Gastrocnemius medialis (tissue), 4 donors: ENCODE results near the gene SSBP3. TPM values are rescaled to one million over a fixed set of nuclear protein-coding genes. Genes with fewer than 3 reads are reported as not detected.
A peak's percentile ranks its signal among the peaks of the same experiment; 100 is the strongest.

Experiments used
- ATAC-seq, 2 donors: fragments of 150-250 bp; one replicate each; pipeline ENCODE4 v1.9.1; 2016
- DNase-seq, 2 donors: peaks; one replicate each; pipeline ENCODE4 v3.0.0-alpha.2; 2019
- H3K27ac ChIP-seq, 4 donors: fragments of 200-600 bp; sonication (generic); 1 replicate in 1 of 4; 2 replicates in 3 of 4; pipeline ENCODE4 v1.5.1; 2016 to 2018; ENCODE audit warnings: mild to moderate bottlenecking in 2 of 4, moderate library complexity in 1 of 4
- H3K27me3 ChIP-seq, 3 donors: fragments of 200-600 bp; sonication (generic) in 2 of 3; 1 replicate in 1 of 3; 2 replicates in 2 of 3; pipeline versions ENCODE4 v1.5.1 to v1.6.0; 2016 to 2019; ENCODE audit warnings: mild to moderate bottlenecking in 1 of 3, moderate library complexity in 1 of 3
- H3K36me3 ChIP-seq, 2 donors: fragments of 200-600 bp; sonication (generic) in 1 of 2; one replicate each; pipeline ENCODE4 v1.5.1; 2017 to 2018
- H3K4me1 ChIP-seq, 2 donors: fragments of 200-600 bp; sonication (generic) in 1 of 2; one replicate each; pipeline ENCODE4 v1.5.1; 2016 to 2017; ENCODE audit warnings: mild to moderate bottlenecking in 2 of 2
- H3K4me3 ChIP-seq, 4 donors: fragments of 200-600 bp; sonication (generic) in 3 of 4; 1 replicate in 1 of 4; 2 replicates in 3 of 4; pipeline ENCODE4 v1.5.1; 2016 to 2019; ENCODE audit warnings: mild to moderate bottlenecking in 2 of 4
- H3K9me3 ChIP-seq, 3 donors: fragments of 200-600 bp; sonication (generic) in 2 of 3; 1 replicate in 1 of 3; 2 replicates in 2 of 3; pipeline ENCODE4 v1.5.1; 2016 to 2019
- CTCF ChIP-seq, 5 experiments: fragments of 450-650 bp in 3 of 5; fragments of 200-600 bp in 2 of 5; sonication (generic) in 2 of 5; IDR thresholded peaks in 4 of 5; conservative IDR thresholded peaks in 1 of 5; 1 replicate in 4 of 5; 2 replicates in 1 of 5; pipeline ENCODE4 v1.5.1; 2016 to 2019; ENCODE audit warnings: antibody characterized with exemption in 5 of 5, mild to moderate bottlenecking in 3 of 5, moderate library complexity in 3 of 5
- POLR2A ChIP-seq, 2 donors: fragments of 450-650 bp; IDR thresholded peaks; one replicate each; pipeline ENCODE4 v1.6.1; 2017; ENCODE audit warnings: antibody characterized with exemption in 2 of 2, mild to moderate bottlenecking in 2 of 2, moderate library complexity in 2 of 2
- in situ Hi-C, 4 donors: fragments of 200-750 bp; cut with MboI; loops; one replicate each; pipeline versions ENCODE4 v1.15.0 to v1.8.0; 2017; ENCODE audit warnings: low sequenced_read_pairs in 4 of 4
- intact Hi-C: fragments of 100-400 bp; cut with DNase I; formaldehyde crosslinking; loops from one replicate; pipeline ENCODE4 v1.15.1; 2023; ENCODE audit warnings: low total_unique reads
- total RNA-seq, 4 donors: library from RNA; depleted of rRNA; stranded (reverse); fragments of >200 nt; gene quantifications; one replicate each; pipeline versions ENCODE4 v1.1.0 to v1.2.3, GENCODE V29; 2016

SSBP3 gene
- total RNA-seq, 4 donors from 2014 or later, result 3.6 to 21.0 (median 14.9) TPM

DNA sequence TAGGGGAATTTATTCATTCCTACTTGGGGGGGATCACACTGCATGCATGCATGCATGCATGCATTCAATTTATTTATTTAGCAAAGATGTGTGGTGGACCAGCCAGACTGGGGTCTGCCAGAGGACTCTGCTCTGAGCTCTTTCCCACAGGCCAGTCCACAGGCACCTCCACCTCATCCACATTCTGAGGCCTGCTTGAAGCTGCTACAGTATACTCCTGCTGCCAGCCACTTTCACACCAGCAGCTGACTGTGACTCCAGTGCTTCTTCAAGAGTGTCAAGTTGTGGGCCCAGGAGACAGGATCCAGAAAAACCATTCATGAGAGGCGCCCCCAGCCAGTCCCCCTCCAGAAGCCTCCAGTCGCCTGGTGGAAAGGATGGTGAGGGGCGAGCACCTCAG, 30.9 kb downstream of the SSBP3 start:
- Histone ChIP-seq H3K9me3 (no peaks in the 10 kb centered on the region), H3K4me3 (no peak overlapping the region), H3K27me3 (no peaks in the 10 kb centered on the region), H3K36me3 (no peaks in the 10 kb centered on the region), H3K27ac (peak overlapping the region; percentile 33 to 73 (median 56)), H3K4me1 (peaks cover 91 to 97% of the 10 kb centered on the region in 2 donors)
- TF ChIP-seq POLR2A (IDR thresholded peaks at IDR 0.05), result no peak
- TF ChIP-seq CTCF (IDR thresholded peaks at IDR 0.05 in 4 of 5, conservative IDR thresholded peaks at IDR 0.05 in 1 of 5), result no peak
- ATAC-seq, result no peak
- no peak for DNase-seq
- in situ Hi-C loops, result no loop called here
- intact Hi-C loops, result no loop called here

DNA sequence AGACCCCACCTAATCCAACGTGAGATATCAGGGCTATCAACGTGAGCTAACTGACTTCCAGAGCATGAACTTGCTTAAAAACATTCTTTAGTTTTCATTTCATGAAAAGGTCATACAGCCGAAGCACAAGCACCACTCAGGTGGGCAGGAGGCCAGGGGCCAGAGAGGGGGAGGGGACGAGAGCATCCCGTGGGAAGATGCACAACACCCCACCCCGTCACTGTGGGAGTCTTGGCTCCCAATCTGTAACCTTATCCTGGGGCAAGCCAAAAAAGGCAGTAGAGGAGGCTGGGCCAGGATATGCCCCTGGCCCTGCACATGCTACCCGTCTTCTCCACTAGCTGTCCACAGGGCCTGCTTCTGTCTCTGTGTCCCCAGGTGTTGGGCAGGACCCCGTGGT, 31.4 kb downstream of the SSBP3 start:
- DNase-seq (no peak), ATAC-seq (peak in 1 of 2 donors; percentile 34)
- no peaks in the 10 kb centered on the region for H3K9me3 ChIP-seq
- no peaks in the 10 kb centered on the region for H3K36me3 ChIP-seq
- TF ChIP-seq POLR2A (IDR thresholded peaks at IDR 0.05), result no peak
- no peak for TF ChIP-seq CTCF (IDR thresholded peaks at IDR 0.05 in 4 of 5, conservative IDR thresholded peaks at IDR 0.05 in 1 of 5)
- no peak overlapping the region for H3K4me3 ChIP-seq
- intact Hi-C loops (no loop called here), in situ Hi-C loops (no loop called here)
- peaks cover 91 to 97% of the 10 kb centered on the region in 2 donors for H3K4me1 ChIP-seq
- H3K27me3 ChIP-seq, result no peaks in the 10 kb centered on the region
- peak overlapping the region in 3 of 4 donors; percentile 34 to 73 (median 52) for H3K27ac ChIP-seq

GRCh38 chr1:54372978-54373377, 33.2 kb downstream of the SSBP3 start:
- Histone ChIP-seq H3K4me1 (peaks cover 81 to 83% of the 10 kb centered on the region in 2 donors), H3K9me3 (no peaks in the 10 kb centered on the region), H3K27me3 (no peaks in the 10 kb centered on the region), H3K36me3 (no peaks in the 10 kb centered on the region), H3K4me3 (no peak overlapping the region), H3K27ac (peak overlapping the region in 3 of 4 donors; percentile 2 to 86 (median 39))
- intact Hi-C loops, result no loop called here
- in situ Hi-C loops, result no loop called here
- no peak for TF ChIP-seq CTCF (IDR thresholded peaks at IDR 0.05 in 4 of 5, conservative IDR thresholded peaks at IDR 0.05 in 1 of 5)
- no peak for TF ChIP-seq POLR2A (IDR thresholded peaks at IDR 0.05)
- ATAC-seq, result no peak
- no peak for DNase-seq

- Histone ChIP-seq H3K4me1 (peaks cover 79 to 81% of the 10 kb centered on the region in 2 donors), H3K36me3 (no peaks in the 10 kb centered on the region), H3K27me3 (no peaks in the 10 kb centered on the region), H3K9me3 (no peaks in the 10 kb centered on the region), H3K27ac (peak overlapping the region; percentile 47 to 86 (median 64)), H3K4me3 (no peak overlapping the region)
- in situ Hi-C loops (no loop called here), intact Hi-C loops (no loop called here)
- ATAC-seq, result no peak
- TF ChIP-seq CTCF (IDR thresholded peaks at IDR 0.05 in 4 of 5, conservative IDR thresholded peaks at IDR 0.05 in 1 of 5) (no peak), POLR2A (IDR thresholded peaks at IDR 0.05) (no peak)
- no peak for DNase-seq
Measured at GRCh38 chr1:54371942-54372275, 34.3 kb downstream of the SSBP3 start.
